Hematopoietic multipotent progenitor cell treated with erythropoietin and hydrocortisone succinate and interleukin-3 and kit ligand, for 4 days (in vitro differentiated cells): ENCODE results near the gene CPLX3.
A peak's percentile ranks its signal among the peaks of the same experiment; 100 is the strongest.

ENCODE experiments used
- DNase-seq: peaks from one replicate; pipeline ENCODE4 v3.0.0-alpha.2; 2015

CPLX3 gene

GRCh38 chr15:74830868-74831267, 4.4 kb downstream of the CPLX3 start:
- no peak for DNase-seq

- no peak for DNase-seq
These were observed 5.5 kb downstream of the CPLX3 start for GRCh38 chr15:74831813-74832495.

- no peak for DNase-seq
These were observed 6.4 kb downstream of the CPLX3 start for GRCh38 chr15:74832826-74833225.

GRCh38 chr15:74833376-74834107, 7.1 kb downstream of the CPLX3 start:
- peak; percentile 19 for DNase-seq

- peak; percentile 68 for DNase-seq
These were observed 8.9 kb downstream of the CPLX3 start for GRCh38 chr15:74835312-74835823.

- no peak for DNase-seq
These were observed 10.4 kb downstream of the CPLX3 start for GRCh38 chr15:74836846-74837245.

- peak; percentile 61 for DNase-seq
These were observed 11.2 kb downstream of the CPLX3 start for GRCh38 chr15:74837482-74838136.

GRCh38 chr15:74838137-74838516, 11.7 kb downstream of the CPLX3 start:
- no peak for DNase-seq

- DNase-seq = no peak
These were observed 12.5 kb downstream of the CPLX3 start for GRCh38 chr15:74838746-74839525.

GRCh38 chr15:74839526-74840395, 13.3 kb downstream of the CPLX3 start:
- DNase-seq = peak; percentile 29

GRCh38 chr15:74840851-74841775, 14.7 kb downstream of the CPLX3 start:
- DNase-seq = peak; percentile 62

- no peak for DNase-seq
These were observed 15.5 kb downstream of the CPLX3 start for GRCh38 chr15:74841891-74842373.

GRCh38 chr15:74842581-74843444, 16.4 kb downstream of the CPLX3 start, which contains the start of gene ULK3:
Gene ULK3 (minus strand): TSS chr15:74843156. CDS start chr15:74843105, 51 bp downstream.
- peak; percentile 97 for DNase-seq

- DNase-seq = no peak
These were observed 17.0 kb downstream of the CPLX3 start for GRCh38 chr15:74843445-74843828.

- peak; percentile 98 for DNase-seq
These were observed 17.5 kb downstream of the CPLX3 start for GRCh38 chr15:74843891-74844299.

GRCh38 chr15:74844319-74845207, 18.1 kb downstream of the CPLX3 start:
- DNase-seq = peak; percentile 33

GRCh38 chr15:74845208-74845568, 18.8 kb downstream of the CPLX3 start:
- DNase-seq = peak; percentile 91

- DNase-seq = no peak
These were observed 19.2 kb downstream of the CPLX3 start for GRCh38 chr15:74845581-74845980.
